ENCODE data around the gene SDK1.
"Not testable (repeated sequence)": the region's sequence is repeated elsewhere in the genome, so short reads cannot be mapped to it uniquely, and the experiment has no call there.

SDK1 gene

DNA sequence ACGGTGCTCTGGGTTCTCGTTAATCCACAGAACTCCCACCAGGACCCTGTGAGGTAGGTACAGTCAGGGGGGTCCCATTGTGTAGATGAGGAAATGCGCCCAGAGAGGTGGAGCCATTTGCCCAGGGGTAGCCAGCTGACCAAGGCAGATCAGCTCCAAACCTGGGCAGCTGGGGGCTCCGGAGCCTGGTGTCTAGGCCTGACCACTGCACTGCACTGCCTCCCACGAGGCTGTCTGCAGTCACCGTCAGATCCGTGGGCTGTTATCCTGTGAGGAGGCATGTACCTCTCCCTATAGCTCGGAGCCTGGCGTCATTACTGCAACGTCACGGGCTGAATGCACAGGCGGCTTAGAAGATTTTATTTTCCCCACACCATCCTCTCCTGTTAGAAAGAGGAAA lies 969.2 kb downstream of the SDK1 start:
- no peak for DNase-seq (ENCODE audit: low read depth)

DNA sequence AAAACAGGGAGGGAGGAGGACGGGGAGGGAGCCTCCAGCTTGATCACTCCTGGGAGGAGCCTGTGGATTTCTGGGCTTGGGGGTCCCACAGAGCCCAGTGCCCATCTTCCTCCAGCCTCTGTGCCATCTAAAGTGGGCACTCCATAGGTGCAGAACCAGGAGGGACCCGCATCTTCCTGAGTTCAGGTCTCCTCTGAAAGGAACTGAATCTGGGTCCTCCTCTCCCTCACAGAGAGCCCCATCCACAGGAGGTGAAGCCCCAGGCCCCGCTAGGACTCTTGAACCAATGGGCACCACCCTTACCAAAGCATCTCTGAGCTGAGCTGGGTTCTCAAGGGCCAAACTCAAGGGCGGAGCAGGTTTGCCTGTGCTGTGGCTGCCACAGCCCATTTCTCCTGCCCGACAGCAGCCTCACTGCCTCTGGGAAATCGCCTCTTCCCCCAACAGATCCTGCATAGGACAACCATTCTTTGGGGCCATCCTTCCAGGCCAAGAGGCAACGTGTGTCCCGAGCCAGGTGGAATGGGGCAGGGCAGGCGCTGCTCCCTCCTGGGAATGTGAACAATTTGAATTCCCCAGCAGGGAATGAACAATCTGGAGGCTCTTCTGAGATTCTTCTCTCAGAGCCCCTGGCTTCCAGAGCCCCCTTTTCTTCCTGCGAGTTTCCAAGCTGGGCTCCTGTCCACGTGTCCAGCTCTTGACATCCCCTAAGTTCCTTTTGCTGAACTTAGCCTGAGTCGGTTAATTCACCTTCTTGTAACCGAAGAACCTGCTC lies 970.1 kb downstream of the SDK1 start:
- no peak for DNase-seq (ENCODE audit: low read depth)

DNA sequence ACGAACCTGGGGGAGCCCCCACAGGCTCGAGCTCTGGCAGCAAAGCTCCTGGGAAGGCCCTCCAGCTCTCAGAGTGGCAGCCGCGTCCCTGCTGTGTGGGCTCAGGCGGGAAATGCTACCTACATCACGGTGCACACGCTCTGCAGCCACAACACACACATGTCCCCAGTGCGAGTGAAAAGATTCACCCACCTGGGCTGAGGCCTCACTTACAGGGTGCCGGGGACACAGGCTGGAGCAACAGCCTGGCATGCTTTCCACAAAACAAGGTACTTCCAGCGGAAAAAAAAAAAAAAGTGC lies 970.6 kb downstream of the SDK1 start:
- no peak for DNase-seq (ENCODE audit: low read depth)

DNA sequence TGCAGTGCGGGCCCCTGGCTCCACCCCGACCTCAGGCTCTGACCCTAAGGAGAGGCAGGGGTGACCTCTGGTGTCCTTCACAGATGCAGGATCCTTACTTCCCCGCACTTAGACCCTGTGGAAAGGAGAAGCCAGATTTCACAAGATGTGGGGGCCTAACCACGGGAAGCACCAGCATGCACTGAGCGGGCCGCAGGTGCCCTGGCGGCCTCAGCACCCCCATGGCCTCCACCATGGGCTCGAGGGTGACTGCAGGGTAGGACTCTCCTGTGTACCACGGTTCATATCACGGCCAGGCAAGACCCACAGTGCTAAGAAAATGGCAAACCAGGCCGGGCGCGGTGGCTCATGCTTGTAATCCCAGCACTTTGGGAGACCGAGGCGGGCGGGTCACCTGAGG lies 971.1 kb downstream of the SDK1 start:
- DNase-seq (ENCODE audit: low read depth), result no peak

DNA sequence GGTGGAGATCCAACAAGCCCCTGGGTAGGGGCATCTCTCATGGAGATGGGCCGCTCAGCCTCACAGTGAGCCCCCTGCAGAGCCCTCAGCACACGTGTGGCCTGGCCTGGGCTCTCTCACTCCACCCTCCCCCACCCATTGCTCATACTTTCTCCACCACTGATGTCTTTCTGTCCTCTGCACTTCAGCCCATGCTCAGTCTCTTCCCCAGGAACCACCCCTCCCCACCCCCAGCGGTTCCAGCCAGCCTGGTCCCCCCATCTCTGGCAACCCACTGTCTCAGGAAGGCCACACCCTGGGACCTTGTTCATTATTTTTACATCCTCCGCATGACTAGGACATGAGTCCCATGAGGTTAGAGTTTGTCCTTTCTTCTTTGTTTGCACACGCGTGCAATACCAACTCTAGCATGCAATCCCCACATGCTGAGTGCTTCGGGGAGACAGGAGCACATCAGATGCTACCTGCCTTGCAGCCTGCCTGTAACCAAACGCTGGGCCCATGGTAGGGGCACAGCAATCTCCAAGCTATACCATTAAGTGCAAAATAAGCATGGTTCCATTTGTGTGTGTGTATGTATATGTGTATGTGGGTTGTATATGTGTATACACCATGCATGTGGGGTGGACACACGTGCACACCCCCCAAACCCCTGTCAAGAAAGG lies 972.6 kb downstream of the SDK1 start:
- no peak for DNase-seq (ENCODE audit: low read depth)

DNA sequence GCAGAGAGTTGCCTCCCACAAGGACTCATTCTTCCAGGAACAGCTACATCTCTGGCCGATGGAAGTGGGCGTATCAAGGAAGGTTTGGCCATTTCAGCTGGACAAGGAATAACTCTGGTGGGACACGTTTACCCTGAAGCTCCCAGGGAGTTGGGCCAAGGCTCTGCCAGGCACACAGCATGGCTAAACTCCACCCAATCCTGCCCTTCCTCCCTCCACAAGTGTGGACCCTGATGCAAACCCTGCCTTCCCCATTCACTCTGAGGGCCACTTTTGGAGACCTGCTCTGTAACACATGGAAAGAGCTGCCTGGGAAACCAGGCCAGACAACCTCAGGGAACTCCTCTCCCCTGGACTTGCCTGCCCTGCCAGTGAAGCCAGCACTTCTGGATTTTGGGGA lies 973.2 kb downstream of the SDK1 start:
- DNase-seq (ENCODE audit: low read depth), result no peak

DNA sequence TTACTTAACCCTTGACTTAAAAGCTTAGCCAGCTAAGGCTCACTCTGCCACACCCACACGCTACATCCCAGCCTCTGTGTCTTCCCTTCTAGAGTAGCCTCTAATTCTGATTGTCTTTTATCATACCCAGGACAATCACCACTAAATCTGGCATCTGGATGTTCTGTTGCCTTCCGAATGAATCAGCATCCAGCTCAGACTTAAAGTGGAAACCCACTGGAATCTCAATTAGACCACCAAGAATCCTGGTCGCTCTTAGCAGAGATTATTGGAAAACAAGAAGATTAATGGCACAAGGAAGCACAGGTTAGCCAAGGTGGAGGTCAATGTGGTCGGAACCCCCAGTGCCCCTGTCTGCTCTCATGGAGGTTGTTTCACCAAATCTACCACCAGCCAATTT lies 976.9 kb downstream of the SDK1 start:
- DNase-seq (ENCODE audit: low read depth), result no peak

DNA sequence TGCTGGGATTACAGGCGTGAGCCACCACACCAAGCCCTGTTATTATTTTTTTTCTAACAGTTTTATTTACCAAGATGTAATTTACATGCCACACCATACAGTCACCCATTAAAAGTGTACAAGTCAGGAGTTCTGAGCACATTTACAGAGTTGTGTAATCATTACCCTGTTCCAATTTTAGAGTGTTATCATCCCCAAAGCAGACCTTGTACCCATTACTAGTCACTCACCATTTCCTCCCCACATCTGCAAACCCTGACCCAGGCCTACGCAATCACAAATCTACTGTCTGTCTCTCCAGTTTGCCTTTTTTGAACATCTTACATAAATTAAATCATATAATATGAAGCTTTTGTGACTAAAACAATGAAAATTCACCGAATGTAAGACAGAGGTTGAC lies 978.2 kb downstream of the SDK1 start:
- no peak for DNase-seq (ENCODE audit: low read depth)

DNA sequence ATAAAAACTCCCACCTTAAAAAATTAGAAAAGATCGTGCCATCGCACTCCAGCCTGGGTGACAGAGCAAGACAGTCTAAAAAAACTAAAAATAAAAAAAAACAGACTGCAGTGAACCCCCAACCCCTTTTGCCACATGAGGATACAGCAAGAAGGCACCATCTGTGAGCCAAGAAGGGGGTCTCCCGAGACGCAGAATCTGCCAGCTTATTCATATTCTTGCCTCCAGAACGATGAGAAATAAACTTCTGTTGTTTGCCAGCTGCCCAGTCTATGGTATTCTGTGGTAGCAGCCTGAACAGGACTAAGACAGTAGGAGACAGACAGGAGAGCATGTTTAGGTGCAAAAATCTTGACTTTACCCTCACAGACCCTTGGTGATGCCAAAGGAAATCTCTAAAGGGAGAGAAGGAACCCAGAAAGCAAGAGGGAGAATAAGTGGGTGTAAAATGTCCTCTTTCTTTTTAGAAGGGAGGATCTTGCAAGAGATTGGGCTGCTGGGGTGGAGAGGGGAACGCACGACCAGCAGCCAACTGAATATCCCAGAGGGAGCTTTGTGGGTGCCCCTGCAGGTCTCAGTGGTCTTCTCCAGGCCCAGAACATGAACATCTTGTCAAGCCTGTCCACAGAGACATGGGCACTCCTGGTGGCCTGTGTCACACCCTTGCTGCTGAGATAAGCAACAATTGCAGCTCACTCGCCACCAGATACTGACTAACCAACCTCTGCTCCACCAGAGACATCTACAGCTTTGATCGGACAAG lies 980.4 kb downstream of the SDK1 start:
- DNase-seq (ENCODE audit: low read depth), result no peak

DNA sequence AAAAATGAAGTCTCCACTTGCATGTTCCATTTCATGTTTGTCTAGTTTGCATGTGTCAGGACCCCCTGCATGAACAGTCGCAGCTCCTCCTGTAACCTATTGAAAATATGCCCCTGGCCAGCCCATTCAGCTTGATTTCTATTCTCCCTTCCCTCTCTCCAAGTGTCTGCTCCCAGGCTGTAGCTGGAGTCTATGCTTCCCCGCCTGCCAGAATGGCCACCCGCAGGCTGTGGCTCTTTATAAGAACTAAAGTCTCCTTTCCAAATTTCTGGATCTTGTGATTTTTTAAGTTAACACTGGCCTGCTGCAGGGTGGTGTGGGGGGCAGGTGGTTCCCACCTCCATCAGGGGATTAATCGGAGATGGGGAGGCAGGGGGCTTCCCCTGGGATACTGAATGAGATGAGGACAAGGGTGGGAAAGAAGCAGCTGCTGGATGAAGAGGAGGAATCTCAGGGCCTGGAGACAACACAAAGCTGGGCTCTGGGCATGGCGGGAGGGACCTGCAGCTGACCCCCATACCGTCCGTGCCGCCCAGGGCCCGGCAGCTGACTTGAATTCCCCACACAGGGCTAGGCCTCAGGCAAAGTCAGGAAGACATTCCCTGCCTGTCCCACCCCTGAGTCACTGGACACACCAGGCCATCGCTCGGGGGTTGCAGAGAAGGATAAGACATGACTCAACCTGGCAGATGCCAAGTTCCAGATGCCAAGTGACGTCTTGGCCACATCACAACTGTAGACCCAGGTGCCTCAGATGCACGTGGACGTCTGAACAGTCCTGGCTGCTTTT lies 981.6 kb downstream of the SDK1 start:
- DNase-seq (ENCODE audit: low read depth), result no peak

DNA sequence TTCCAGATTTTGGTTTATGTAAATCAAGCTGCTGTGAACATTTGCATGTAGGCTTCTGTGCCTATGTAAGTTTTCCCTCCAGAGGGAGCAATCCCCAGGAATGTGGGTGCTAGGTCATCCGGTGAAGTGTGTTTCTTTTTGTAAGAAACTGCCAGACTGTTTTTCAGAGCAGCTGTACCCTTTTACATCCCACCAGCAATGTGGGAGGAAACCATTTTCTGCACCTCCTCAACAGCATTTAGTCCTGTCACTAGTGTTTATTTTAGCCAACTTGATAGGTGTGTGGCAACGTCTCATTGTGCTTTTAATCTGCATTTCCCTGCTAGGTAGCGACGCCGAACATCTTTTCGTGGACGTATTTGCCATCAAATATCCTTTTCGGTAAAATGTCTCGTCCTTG lies 985.3 kb downstream of the SDK1 start:
- no peak for DNase-seq (ENCODE audit: low read depth)

DNA sequence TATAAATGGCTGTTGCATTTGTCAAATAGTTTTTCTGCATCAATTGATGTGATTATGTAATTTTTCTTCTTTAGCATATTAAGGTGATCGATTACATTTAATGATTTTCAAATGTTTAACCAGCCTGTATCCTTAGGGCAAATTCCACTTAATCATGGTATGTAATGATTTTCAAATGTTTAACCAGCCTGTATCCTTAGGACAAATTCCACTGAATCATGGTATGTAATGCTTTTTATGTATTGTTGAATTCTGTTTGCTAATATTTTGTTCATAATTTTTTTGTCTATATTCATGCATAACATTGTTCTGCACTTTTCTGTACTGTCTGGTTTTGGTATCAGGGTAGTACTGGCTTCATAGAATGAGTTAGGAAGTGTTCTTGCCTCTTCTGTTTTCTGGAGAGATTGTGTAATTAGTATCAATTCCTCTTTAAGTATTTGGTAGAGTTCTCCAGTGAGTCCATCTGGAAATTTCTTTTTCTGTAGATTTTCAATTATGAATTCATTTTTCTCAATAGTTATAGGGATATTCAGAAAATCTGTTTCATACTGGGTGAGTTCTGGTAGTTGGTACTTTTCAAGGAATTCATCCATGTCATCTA lies 987.8 kb downstream of the SDK1 start:
- DNase-seq (ENCODE audit: low read depth), result no peak

DNA sequence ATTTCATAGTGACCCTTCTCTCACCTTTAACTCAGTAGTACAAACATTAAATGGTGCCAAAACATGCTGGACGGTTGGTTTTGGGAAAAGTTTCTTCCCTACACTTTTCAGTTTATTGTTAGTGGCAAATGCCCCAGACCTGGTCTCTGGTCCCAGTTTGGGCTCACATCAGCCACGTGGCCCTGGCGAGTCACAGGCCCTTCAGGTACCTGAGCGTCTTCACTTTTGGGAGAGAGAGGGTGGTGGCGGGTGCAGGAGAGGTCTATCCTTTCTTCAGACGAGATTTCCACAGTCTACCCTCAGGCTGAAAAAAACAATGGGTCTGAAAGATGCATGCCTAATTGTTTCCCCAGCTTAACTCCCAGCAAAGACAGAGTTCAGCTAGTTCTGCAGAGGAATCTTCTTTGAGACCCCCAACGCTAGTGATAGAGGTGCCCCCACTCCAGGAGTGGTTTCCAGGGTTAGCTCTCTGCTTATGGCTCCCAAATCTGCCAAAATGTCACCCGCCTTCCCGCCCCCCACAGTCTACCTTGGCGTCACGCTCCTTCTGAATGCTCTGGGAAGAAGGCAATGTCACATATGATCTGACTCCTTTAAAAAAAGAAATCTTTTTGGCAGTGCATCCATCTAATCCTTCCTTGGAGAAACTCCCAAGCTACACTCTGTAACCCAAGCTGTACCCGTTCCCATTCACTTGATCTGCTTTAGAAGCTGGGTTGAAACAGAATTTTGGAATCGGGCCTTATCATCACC lies 996.3 kb downstream of the SDK1 start:
- no peak for DNase-seq (ENCODE audit: low read depth)

DNA sequence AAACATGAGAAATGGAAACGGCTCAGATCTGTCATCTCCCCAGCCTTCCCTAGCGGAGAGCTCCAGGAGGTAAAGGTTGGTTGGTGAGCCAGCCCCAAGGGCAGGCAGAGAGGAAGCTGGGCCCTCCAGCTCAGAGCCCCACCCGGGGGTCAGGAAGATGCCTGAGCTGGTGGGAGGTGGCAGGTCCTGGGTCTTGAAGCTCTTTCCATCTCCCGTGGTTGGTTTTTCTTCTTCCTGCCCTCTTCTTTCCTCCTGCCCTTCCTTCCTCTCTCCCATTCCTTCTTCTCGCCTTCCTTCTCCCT lies 996.8 kb downstream of the SDK1 start:
- no peak for DNase-seq (ENCODE audit: low read depth)

DNA sequence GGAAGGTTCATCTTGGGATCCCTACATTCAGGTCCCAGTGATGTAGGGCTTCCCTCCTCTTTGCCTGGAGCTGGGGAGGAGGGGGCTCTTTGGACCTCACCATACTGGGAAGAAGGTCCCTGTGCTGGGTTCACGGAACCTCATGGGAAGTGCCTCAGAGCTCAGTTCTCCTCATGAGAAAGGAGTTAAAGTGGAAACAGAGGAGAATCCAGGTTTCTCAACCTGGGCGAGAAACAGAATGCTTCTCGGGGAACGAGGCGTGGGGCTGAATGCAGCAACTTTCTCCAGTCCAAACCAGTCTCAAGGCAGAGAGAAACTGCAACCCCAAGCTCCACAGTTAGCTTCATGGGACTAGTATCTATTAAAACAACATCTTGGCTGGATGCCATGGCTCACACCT lies 998.4 kb downstream of the SDK1 start:
- DNase-seq (ENCODE audit: low read depth), result no peak

DNA sequence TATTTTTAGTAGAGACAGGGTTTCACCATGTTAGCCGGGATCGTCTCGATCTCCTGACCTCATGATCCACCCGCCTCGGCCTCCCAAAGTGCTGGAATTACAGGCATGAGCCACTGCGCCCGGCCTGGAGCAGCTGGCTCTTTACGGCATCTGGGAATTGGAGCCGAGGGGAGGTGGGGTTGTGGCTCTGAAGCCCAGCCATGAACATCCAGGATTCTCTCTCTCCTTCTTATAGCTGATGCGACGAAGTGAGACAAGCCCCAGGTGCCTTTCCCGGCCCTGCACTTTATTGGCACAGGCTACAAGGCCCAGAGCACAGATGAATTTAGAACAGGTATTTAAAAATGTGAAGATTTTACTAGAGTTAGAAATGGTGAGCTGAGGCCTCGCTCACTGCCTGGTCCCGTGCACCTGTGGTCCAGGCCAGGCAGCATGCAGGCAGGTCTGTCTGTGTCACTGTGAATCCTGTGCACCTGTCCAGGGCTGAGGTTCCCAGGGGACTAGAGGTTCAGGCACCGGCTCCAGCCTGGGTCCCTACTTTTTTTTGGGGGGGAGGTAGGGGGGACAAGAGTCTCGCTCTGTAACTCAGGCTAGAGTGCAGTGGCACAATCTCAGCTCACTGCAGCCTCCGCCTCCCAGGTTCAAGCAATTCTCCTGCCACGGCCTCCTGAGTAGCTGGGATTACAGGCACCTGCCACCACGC lies 1001.3 kb downstream of the SDK1 start:
- no peak for DNase-seq (ENCODE audit: low read depth)

DNA sequence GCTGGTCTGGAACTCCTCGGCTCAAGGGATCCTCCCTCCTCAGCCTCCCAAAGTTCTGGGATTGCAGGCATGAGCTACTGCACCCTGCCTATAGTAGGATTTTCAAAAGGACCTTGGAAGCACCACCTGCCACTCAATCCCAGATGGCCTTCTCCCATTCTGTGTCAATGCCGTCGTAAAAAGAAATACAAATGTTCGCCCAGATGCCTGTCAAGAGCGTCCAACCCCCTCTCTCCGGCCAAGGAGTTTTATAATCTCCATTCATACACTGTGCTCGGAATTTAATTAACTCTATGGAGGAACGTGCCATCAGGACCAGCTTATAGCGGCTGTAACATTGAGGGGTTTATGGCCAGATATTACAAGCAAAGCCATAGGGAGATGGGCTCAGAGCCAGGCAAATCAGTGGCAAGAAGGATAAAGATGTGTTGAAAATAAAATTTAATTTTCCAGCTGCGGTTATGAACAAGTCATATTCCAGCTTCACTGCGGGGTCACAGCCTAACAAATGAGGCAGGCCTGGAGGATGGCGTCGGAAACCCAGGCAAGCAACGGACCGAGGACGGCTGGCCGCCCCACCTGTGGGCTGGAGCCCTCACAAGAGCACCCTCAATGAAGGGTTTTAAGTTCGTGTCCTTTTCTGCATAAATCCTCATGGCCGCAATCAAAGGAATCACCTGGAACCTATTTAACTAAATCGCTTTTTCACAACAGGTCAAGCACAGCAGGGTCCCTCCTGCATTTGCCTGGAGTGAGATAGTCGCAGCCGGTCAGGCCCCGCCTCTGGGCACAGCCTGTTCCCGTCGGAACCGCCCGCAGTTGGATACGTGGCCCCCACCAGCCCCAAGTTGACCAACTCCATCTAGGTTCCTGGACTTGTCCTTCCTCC lies 1006.5 kb downstream of the SDK1 start:
- no peak for DNase-seq (ENCODE audit: low read depth)

DNA sequence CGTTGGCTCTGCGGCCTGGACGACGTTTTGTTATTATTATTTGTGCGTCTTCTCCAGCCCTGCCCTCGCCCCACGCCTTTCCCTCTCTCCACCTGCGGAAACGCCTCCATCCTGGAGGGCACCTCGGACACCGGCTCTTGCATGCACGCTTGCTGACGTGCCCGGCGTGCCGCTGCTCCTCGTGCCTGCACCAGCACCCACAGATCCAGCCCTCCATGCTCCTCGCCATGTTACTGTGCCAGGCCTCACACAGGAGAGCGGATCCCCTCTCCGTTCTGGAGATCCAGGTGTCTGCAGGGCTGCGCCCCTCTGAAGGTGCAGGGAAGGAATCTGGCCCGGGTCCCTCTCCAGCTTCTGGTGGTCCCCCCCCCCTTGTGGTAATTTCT lies 1007.1 kb downstream of the SDK1 start:
- no peak for DNase-seq (ENCODE audit: low read depth)

DNA sequence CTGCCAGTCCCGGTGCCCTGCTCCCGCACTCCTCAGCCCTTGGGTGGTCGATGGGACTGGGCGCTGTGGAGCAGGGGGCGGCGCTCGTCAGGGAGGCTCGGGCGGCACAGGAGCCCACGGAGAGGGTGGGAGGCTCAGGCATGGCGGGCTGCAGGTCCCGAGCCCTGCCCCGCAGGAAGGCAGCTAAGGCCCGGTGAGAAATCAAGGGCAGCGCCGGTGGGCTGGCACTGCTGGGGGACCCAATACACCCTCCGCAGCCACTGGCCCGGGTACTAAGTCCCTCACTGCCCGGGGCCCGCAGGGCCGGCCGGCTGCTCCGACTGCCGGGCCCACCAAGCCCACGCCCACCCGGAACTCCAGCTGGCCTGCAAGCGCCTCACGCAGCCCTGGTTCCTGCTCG lies 1012.9 kb downstream of the SDK1 start:
- DNase-seq (ENCODE audit: low read depth), result not testable (repeated sequence)

DNA sequence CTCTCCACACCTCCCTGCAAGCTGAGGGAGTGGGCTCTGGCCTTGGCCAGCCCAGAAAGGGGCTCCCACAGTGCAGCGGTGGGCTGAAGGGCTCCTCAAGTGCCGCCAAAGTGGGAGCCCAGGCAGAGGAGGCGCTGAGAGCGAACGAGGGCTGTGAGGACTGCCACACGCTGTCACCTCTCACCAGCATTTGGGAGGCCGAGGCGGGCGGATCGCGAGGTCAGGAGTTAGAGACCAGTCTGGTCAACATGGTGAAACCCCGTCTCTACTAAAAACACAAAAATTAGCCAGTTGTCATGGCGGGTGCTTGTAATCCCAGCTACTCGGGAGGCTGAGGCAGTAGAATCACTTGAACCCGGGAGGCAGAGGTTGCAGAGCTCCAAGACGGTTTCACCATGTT lies 1013.3 kb downstream of the SDK1 start:
- DNase-seq (ENCODE audit: low read depth), result not testable (repeated sequence)
